HUES64 (cell line): Measurements from ENCODE around the gene CEP131.

Experiments used
- H3K27ac ChIP-seq: 2 replicates; pipeline ENCODE4 v1.7.0; 2013; ENCODE audit warnings: low read depth, low read length, inconsistent platforms
- H3K27me3 ChIP-seq: 2 replicates; pipeline ENCODE4 v1.6.1; 2013; ENCODE audit warnings: mild to moderate bottlenecking, low read length; ENCODE audit not compliant: insufficient read depth
- H3K36me3 ChIP-seq: 2 replicates; pipeline ENCODE4 v1.6.1; 2013; ENCODE audit warnings: mild to moderate bottlenecking, low read length; ENCODE audit not compliant: insufficient read depth
- H3K4me1 ChIP-seq: 2 replicates; pipeline ENCODE4 v1.6.1; 2013; ENCODE audit warnings: mild to moderate bottlenecking, low read length, moderate library complexity; ENCODE audit not compliant: insufficient read depth
- H3K4me3 ChIP-seq: 2 replicates; pipeline ENCODE4 v1.5.1; 2013; ENCODE audit warnings: mild to moderate bottlenecking, low read length, moderate library complexity
- H3K9ac ChIP-seq: 2 replicates; pipeline ENCODE4 v1.6.1; 2013; ENCODE audit warnings: mild to moderate bottlenecking, low read depth, low read length
- H3K9me3 ChIP-seq: 2 replicates; pipeline ENCODE4 v1.6.1; 2013; ENCODE audit warnings: low read depth, low read length; ENCODE audit not compliant: insufficient read depth
- WGBS: fragments of 150-250, 120-280 bp; methylation state at CpG from one replicate; pipeline ENCODE4 v1.1.7; 2013; ENCODE audit warnings: missing lambda C conversion rate; 5-methylcytosine and 5-hydroxymethylcytosine counted together

CEP131 gene

DNA sequence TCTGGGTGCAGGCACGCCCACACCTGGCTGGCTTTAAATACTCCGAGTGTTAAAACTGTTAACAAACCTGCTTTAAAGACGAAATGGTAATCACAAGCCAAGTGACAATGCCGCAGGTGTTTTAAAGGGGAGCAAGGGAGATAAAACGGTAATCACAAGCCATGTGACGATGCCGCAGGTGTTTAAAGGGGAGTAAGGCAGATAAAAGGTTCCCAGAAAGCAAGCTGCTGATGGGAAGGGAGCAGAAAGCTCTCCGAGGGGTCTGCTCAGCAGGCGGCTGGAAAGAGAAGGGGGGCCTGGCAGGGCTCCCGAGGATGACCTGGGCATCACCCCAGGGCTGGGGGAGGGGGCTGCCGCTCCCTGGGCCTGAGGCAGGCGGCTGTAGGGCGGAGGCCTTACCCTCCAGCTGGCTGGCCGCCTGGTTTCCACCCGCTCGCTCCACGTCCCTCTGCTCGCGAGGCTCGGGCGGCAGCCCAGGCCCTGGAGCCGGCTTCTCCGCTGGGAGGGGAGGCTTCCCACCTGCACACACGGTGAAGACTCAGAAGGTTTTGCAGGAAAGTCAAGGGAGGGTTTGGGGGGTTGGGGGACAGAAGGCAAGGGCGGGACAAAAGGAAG lies 28.4 kb upstream of the CEP131 start:
- Histone ChIP-seq H3K27ac (no peak overlapping the region), H3K4me1 (0 out of 2 replicates have a peak, but pooled peaks cover 3% of the 10 kb centered on the region), H3K9ac (no peak overlapping the region), H3K9me3 (no peaks in the 10 kb centered on the region), H3K4me3 (no peak overlapping the region), H3K36me3 (no peaks in the 10 kb centered on the region), H3K27me3 (no peaks in the 10 kb centered on the region)
- 87% methylated on average over 25 of the region's 25 CpGs for WGBS

DNA sequence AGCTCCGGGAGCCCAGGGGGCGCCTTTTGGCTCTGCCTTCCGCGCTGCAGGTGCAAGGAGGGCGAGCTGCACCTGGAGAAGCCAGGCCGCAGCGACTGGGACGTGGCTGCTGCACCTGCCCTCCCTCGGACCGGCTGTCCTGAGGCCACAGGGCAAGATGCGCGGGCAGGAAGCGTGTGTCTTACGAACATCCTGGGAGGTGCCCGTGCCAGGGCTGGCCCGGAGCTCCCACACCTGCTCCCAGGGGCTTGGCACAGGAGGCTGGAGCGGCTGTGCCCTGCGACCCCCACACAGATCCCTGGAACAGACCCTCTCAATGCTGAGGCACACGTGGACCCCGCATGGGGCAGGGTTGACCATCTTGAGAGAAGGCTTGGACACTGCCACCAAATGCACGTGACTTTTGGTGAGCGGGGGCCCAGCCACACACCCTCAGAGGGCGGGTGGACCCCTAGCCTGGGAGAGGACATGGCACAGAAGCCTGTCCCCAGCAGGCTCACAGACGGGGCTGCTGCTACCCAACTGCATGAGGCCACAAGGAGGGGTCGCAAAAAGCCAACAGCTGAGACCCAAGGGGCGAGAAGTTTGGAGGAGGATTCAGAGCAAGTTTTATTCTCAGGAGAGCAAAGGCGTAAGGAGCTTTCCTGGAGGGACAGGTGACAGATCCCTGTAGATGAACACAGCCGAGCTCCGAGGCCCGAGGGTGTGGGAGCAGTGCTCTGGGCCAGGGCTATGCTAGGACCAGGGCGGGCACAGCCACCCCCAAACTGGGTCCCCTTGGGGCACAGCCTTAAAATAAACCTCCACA lies 27.7 kb upstream of the CEP131 start:
- Histone ChIP-seq H3K9me3 (no peaks in the 10 kb centered on the region), H3K4me1 (0 out of 2 replicates have a peak, but pooled peaks cover 3% of the 10 kb centered on the region), H3K27me3 (no peaks in the 10 kb centered on the region), H3K36me3 (no peaks in the 10 kb centered on the region), H3K4me3 (no peak overlapping the region), H3K27ac (no peak overlapping the region), H3K9ac (no peak overlapping the region)
- 94% methylated on average over 31 of the region's 31 CpGs for WGBS

DNA sequence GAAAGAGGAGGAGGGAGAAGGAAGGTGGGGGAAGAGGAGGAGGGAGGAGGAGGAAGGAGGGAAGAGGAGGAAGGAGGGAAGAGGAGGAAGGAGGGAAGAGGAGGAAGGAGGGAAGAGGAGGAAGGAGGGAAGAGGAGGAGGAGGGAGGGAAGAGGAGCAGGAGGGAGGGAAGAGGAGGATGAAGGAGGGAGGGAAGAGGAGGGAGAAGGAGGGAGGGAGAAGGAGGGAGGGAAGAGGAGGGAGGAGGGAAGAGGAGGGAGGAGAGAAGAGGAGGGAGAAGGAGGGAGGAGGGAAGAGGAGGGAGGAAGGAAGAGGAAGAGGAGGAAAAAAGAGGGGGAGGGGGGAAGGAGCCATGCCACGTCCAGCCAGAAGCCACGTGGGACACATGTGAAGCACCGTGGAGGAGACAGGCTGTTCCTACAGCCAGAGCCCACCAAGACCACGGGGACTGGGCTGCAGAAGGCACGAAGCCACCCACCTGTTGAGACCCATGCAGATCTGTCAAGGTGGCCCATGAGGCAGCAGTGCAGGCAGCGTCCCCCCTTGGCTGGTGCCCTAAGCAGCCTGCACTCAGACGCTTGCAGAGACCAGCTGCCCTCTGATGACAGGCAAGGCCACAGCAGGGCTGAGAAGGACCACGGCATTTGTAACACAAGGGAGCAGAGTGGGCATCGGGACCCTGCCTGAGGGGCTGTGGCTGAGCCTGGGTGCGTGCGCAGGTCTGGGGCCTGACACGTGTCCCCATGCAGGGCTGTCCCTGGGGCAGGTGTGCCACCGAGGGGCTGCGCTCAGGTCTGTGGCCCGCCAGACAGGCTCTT lies 26.7 kb upstream of the CEP131 start:
- H3K36me3 ChIP-seq, result no peaks in the 10 kb centered on the region
- no peak overlapping the region for H3K9ac ChIP-seq
- 90% methylated on average over 15 of the region's 15 CpGs for WGBS
- H3K27me3 ChIP-seq, result no peaks in the 10 kb centered on the region
- H3K27ac ChIP-seq, result no peak overlapping the region
- no peak overlapping the region for H3K4me3 ChIP-seq
- no peaks in the 10 kb centered on the region for H3K9me3 ChIP-seq
- 0 out of 2 replicates have a peak, but pooled peaks cover 3% of the 10 kb centered on the region for H3K4me1 ChIP-seq

DNA sequence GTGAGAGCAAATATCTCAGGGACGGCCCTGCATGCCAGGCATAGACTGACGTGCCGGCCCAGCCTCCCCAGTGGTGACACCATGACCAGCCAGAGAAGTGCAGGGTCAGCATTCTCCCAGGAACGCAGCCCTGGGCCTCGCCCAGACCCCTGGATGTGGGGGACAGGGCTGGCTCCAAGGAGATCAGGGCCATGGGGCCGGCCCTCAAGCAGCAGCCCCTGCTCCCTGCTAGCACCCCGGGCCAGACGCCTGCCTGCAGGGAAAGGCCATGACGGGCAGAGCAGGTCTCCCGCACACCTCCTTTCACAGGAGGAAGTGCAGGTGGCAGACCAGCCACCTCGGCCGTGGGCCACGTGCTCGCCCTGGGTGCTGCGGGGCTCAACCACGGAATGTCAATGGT lies 25.9 kb upstream of the CEP131 start:
- H3K27me3 ChIP-seq, result no peaks in the 10 kb centered on the region
- no peak overlapping the region for H3K27ac ChIP-seq
- 90% methylated on average over 16 of the region's 16 CpGs for WGBS
- H3K36me3 ChIP-seq, result no peaks in the 10 kb centered on the region
- no peak overlapping the region for H3K9ac ChIP-seq
- no peaks in the 10 kb centered on the region for H3K9me3 ChIP-seq
- 0 out of 2 replicates have a peak, but pooled peaks cover 3% of the 10 kb centered on the region for H3K4me1 ChIP-seq
- no peak overlapping the region for H3K4me3 ChIP-seq

DNA sequence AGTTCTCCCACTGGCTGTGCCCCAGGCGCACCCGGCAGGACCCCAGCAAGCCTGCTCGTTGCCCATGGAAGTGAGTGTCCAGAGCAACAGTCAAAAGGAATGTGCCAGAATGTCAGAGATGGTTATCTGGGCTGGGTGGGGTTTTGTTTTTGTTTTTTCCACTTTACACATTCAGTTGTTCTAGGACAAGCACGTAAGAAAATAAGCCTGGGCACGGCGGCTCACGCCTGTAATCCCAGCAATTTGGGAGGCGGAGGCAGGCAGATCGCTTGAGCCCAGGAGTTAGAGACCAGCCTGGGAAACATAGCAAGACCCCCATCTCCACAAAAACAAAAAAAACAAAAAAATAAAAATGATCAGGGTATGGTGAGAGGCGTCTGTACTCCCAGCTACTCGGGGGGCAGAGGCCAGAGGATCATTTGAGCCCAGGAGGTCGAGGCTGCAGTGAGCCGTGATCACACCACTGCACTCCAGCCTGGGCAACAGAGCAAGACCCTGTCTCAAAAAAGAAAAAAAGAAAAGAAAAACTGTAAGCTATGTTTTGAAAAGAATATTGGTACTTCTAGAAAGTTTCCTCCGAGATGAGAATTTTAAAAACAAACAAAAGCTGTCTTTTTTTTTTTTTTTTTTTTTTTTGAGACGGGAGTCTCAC lies 24.7 kb upstream of the CEP131 start:
- Histone ChIP-seq H3K4me1 (peaks cover 7% of the 10 kb centered on the region), H3K9me3 (no peaks in the 10 kb centered on the region), H3K4me3 (no peak overlapping the region), H3K27ac (no peak overlapping the region), H3K27me3 (no peaks in the 10 kb centered on the region), H3K9ac (no peak overlapping the region), H3K36me3 (no peaks in the 10 kb centered on the region)
- 93% methylated on average over 14 of the region's 15 CpGs for WGBS

DNA sequence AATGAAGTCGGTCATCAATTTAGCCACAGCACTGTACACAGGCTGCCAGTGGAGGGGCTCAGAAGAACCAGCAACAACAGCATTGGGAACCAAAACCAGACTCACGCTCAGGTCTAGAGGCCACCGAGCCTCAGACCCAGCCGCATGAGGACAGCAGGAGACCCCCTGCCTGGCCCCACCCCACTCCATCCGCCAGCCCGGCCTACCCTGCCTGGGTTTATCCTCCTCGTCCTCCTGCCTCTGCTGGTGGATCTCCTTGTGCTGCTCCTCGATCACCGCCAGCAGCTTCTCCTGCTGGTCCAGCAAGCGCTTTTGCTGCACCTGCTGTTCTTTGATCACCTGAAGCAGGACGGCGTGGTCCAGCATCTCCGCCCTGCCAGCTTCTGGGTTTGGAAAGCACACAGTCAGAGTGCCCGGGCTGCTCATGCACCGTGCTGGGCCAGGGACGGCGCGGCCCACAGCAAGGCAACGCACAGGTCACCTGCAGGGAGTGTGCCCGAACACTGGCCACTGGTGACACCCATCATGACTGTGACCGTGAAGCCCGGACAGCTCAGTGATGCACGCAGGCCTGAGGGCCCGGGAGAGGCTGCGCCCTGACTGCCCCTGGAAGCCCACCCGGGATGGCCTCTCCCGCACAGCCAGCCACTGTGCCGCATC lies 24.0 kb upstream of the CEP131 start:
- H3K4me1 ChIP-seq, result peaks cover 4% of the 10 kb centered on the region

DNA sequence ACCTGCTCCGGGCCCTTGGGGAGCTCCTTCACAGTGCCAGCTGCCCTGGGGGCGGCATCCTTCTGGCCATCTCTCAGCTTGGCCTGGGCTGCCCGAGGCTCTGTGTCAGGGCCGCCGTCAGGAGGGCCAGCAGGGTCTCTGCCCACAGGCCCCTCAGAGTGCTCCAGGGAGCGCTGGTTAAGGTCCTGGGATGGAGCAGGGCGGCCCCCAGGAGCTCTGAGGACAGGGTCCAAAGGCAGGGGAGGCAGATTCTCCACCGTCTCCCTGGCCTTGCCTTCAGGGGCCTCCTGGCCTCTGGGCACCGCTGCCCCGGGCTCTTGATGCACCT lies 23.5 kb upstream of the CEP131 start:
- Histone ChIP-seq H3K27ac (no peak overlapping the region), H3K4me3 (no peak overlapping the region), H3K27me3 (no peaks in the 10 kb centered on the region), H3K9me3 (no peaks in the 10 kb centered on the region), H3K36me3 (peaks cover 3% of the 10 kb centered on the region), H3K4me1 (peaks cover 4% of the 10 kb centered on the region), H3K9ac (no peak overlapping the region)
- 95% methylated on average over 10 of the region's 10 CpGs for WGBS

More for the DNA sequence above, 24.0 kb upstream of the CEP131 start:
- no peaks in the 10 kb centered on the region for H3K27me3 ChIP-seq
- H3K27ac ChIP-seq, result no peak overlapping the region
- H3K9ac ChIP-seq, result no peak overlapping the region
- no peak overlapping the region for H3K4me3 ChIP-seq
- H3K9me3 ChIP-seq, result no peaks in the 10 kb centered on the region
- no peaks in the 10 kb centered on the region for H3K36me3 ChIP-seq
- 93% methylated on average over 28 of the region's 28 CpGs for WGBS

DNA sequence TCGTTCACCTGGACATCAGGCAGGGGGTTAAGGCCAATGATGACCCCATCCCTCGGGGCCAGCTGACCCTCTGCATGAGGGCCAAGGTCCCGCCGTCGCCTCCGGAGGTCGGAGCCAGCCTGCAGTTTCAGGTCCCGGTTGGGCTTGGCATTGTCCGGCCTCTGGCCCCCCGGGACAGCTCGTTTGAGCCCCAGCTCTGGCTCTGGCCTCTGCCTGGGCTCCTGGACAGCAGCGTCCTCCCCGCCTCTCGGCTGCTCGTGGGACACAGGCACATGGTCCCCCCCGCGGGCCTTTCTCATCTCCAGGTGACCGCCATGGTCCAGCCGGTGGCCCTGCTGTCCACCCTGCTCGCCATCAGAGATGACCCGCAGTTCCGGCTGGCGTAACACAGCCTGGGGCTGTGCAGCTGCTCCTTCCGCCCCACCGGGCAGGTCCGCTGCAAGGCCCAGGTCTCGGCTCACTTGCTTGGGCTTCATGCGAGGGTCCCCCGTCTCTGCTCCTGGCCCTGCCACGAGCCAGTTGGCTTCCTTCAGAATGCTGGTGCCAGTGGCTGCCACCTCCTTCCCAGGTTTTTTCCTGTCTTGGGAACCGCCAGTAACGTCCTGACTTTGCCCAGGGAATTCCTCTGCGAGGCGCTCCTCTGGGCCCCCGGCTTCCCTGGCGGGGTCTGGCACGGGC lies 23.0 kb upstream of the CEP131 start:
- Histone ChIP-seq H3K4me1 (peaks cover 4% of the 10 kb centered on the region), H3K36me3 (peaks cover 8% of the 10 kb centered on the region), H3K27ac (no peak overlapping the region), H3K4me3 (no peak overlapping the region), H3K9me3 (no peaks in the 10 kb centered on the region), H3K27me3 (no peaks in the 10 kb centered on the region), H3K9ac (no peak overlapping the region)
- 92% methylated on average over 37 of the region's 37 CpGs for WGBS

DNA sequence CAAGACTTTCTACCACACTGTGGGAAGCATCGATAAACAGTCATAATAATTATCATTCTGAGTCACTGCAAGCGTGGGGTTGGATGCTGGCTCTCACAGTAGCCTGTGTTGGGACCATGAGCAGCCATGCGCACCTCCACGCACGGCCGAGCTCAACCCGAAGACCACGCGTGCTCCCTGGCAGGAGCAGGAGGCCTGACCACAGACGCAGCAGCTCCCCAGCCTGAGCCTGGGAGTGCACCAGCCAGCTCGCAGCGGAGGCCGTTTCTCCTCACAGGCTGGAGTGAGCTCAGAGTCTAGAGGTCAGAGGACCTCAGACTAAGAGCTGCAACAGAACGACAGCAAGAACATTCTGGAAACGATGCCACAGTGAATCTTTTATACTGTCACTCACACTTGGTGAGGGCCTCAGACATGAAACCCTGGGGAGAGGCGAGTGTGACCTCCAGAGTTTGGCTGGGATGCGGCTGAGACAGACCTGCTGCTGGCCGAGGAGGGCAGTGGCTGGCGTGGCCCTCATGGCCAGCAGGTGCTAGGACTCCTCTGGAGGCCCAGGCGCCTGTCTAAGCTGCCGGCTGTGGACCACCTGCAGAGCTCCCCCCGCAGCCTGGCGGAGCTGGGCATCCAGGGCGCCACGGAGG lies 22.4 kb upstream of the CEP131 start:
- no peaks in the 10 kb centered on the region for H3K9me3 ChIP-seq
- H3K4me3 ChIP-seq, result no peak overlapping the region
- no peak overlapping the region for H3K9ac ChIP-seq
- peaks cover 10% of the 10 kb centered on the region for H3K36me3 ChIP-seq
- H3K27ac ChIP-seq, result no peak overlapping the region
- H3K4me1 ChIP-seq, result peaks cover 4% of the 10 kb centered on the region
- WGBS, result 92% methylated on average over 25 of the region's 25 CpGs
- H3K27me3 ChIP-seq, result no peaks in the 10 kb centered on the region
